ENCODE results near the gene RASGRF2.

RASGRF2 gene

GRCh38 chr5:80987078-80987766 is 27.1 kb downstream of the RASGRF2 start:
- POLR2A ChIA-PET = no interaction called here

GRCh38 chr5:80988419-80988935 is 28.3 kb downstream of the RASGRF2 start:
- CTCF ChIA-PET = no interaction called here
- POLR2A ChIA-PET = no interaction called here
- DNase-seq (ENCODE audit: extremely low spot score) = no peak
- TF ChIP-seq ZNF384 (IDR thresholded peaks at IDR 0.05) (no peak), HDGF (IDR thresholded peaks at IDR 0.05; ENCODE audit: borderline replicate concordance) (no peak), FOXA1 (IDR thresholded peaks at IDR 0.05) (no peak), SUZ12 (IDR thresholded peaks at IDR 0.05) (no peak), L3MBTL2 (conservative IDR thresholded peaks at IDR 0.05) (no peak), CTBP1 (IDR thresholded peaks at IDR 0.05; ENCODE audit: borderline replicate concordance) (no peak), ELF4 (IDR thresholded peaks at IDR 0.05) (no peak), SP1 (IDR thresholded peaks at IDR 0.05) (no peak), BHLHE40 (IDR thresholded peaks at IDR 0.05; ENCODE audit: borderline replicate concordance) (no peak), TARDBP (IDR thresholded peaks at IDR 0.05) (no peak), FOXK2 (IDR thresholded peaks at IDR 0.05) (no peak), LEF1 (IDR thresholded peaks at IDR 0.05; ENCODE audit: borderline replicate concordance) (no peak), FOXM1 (IDR thresholded peaks at IDR 0.05; ENCODE audit: borderline replicate concordance) (no peak), ARNT (IDR thresholded peaks at IDR 0.05) (no peak), PKNOX1 (IDR thresholded peaks at IDR 0.05) (no peak)

More at GRCh38 chr5:80987078-80987766, 27.1 kb downstream of the RASGRF2 start:
- TF ChIP-seq TARDBP (IDR thresholded peaks at IDR 0.05) = no peak
- TF ChIP-seq SUZ12 (IDR thresholded peaks at IDR 0.05) = no peak
- no peak for TF ChIP-seq FOXA1 (IDR thresholded peaks at IDR 0.05)
- TF ChIP-seq FOXK2 (IDR thresholded peaks at IDR 0.05) = no peak
- TF ChIP-seq ZNF384 (IDR thresholded peaks at IDR 0.05) = no peak
- CTCF ChIA-PET = interaction anchor here (1.2 kb wide), 1 partner anchor 121 kb away, joined by 3 read pairs; no protein-coding TSS in a partner anchor
- no peak for DNase-seq (ENCODE audit: extremely low spot score)

- TF ChIP-seq NFRKB (IDR thresholded peaks at IDR 0.05) = no peak
- TF ChIP-seq FOXA1 (IDR thresholded peaks at IDR 0.05) = no peak
- TF ChIP-seq PKNOX1 (IDR thresholded peaks at IDR 0.05) = no peak
- no peak for TF ChIP-seq L3MBTL2 (conservative IDR thresholded peaks at IDR 0.05)
- TF ChIP-seq FOXK2 (IDR thresholded peaks at IDR 0.05) = no peak
- no peak for TF ChIP-seq BHLHE40 (IDR thresholded peaks at IDR 0.05; ENCODE audit: borderline replicate concordance)
- TF ChIP-seq ARNT (IDR thresholded peaks at IDR 0.05) = no peak
- TF ChIP-seq ELF4 (IDR thresholded peaks at IDR 0.05) = no peak
- TF ChIP-seq ZNF384 (IDR thresholded peaks at IDR 0.05) = no peak
- no peak for TF ChIP-seq LEF1 (IDR thresholded peaks at IDR 0.05; ENCODE audit: borderline replicate concordance)
- TF ChIP-seq HDGF (IDR thresholded peaks at IDR 0.05; ENCODE audit: borderline replicate concordance) = no peak
- TF ChIP-seq FOXM1 (IDR thresholded peaks at IDR 0.05; ENCODE audit: borderline replicate concordance) = no peak
- no peak for TF ChIP-seq SUZ12 (IDR thresholded peaks at IDR 0.05)
- TF ChIP-seq SP1 (IDR thresholded peaks at IDR 0.05) = no peak
- TF ChIP-seq CTBP1 (IDR thresholded peaks at IDR 0.05; ENCODE audit: borderline replicate concordance) = no peak
- no peak for TF ChIP-seq TARDBP (IDR thresholded peaks at IDR 0.05)
- no peak for DNase-seq (ENCODE audit: extremely low spot score)
- ChIA-PET CTCF (interaction anchor here (0.7 kb wide), 1 partner anchor 15 kb away, joined by 5 read pairs; no protein-coding TSS in a partner anchor), POLR2A (no interaction called here)
Observed at GRCh38 chr5:80989883-80990282, 29.7 kb downstream of the RASGRF2 start.

GRCh38 chr5:80990527-80990926 is 30.4 kb downstream of the RASGRF2 start:
- no peak for DNase-seq (ENCODE audit: extremely low spot score)

GRCh38 chr5:80990971-80991370 is 30.8 kb downstream of the RASGRF2 start:
- ChIA-PET POLR2A (no interaction called here), CTCF (interaction anchor here (0.6 kb wide), 1 partner anchor 195 kb away, joined by 3 read pairs; no protein-coding TSS in a partner anchor)
- no peak for DNase-seq (ENCODE audit: extremely low spot score)
- TF ChIP-seq TARDBP (IDR thresholded peaks at IDR 0.05) (no peak), FOXA1 (IDR thresholded peaks at IDR 0.05) (no peak), ARNT (IDR thresholded peaks at IDR 0.05) (no peak), HDGF (IDR thresholded peaks at IDR 0.05; ENCODE audit: borderline replicate concordance) (no peak), PKNOX1 (IDR thresholded peaks at IDR 0.05) (no peak), CTBP1 (IDR thresholded peaks at IDR 0.05; ENCODE audit: borderline replicate concordance) (no peak), NFRKB (IDR thresholded peaks at IDR 0.05) (no peak), FOXM1 (IDR thresholded peaks at IDR 0.05; ENCODE audit: borderline replicate concordance) (no peak), BHLHE40 (IDR thresholded peaks at IDR 0.05; ENCODE audit: borderline replicate concordance) (no peak), ELF4 (IDR thresholded peaks at IDR 0.05) (no peak), ZNF384 (IDR thresholded peaks at IDR 0.05) (no peak)

More at GRCh38 chr5:80990527-80990926, 30.4 kb downstream of the RASGRF2 start:
- CTCF ChIA-PET = interaction anchor here (0.6 to 0.7 kb wide), 2 partner anchors 15 to 194 kb away, joined by 3 to 5 read pairs; no protein-coding TSS in a partner anchor
- no peak for TF ChIP-seq FOXM1 (IDR thresholded peaks at IDR 0.05; ENCODE audit: borderline replicate concordance)
- TF ChIP-seq L3MBTL2 (conservative IDR thresholded peaks at IDR 0.05) = no peak
- POLR2A ChIA-PET = no interaction called here

- POLR2A ChIA-PET = no interaction called here
- TF ChIP-seq ARNT (IDR thresholded peaks at IDR 0.05) = no peak
- no peak for TF ChIP-seq ZNF384 (IDR thresholded peaks at IDR 0.05)
- no peak for TF ChIP-seq ELF4 (IDR thresholded peaks at IDR 0.05)
- no peak for TF ChIP-seq HDGF (IDR thresholded peaks at IDR 0.05; ENCODE audit: borderline replicate concordance)
- no peak for TF ChIP-seq PKNOX1 (IDR thresholded peaks at IDR 0.05)
- no peak for TF ChIP-seq BHLHE40 (IDR thresholded peaks at IDR 0.05; ENCODE audit: borderline replicate concordance)
- no peak for TF ChIP-seq NFRKB (IDR thresholded peaks at IDR 0.05)
- no peak for TF ChIP-seq FOXK2 (IDR thresholded peaks at IDR 0.05)
- TF ChIP-seq CTBP1 (IDR thresholded peaks at IDR 0.05; ENCODE audit: borderline replicate concordance) = no peak
- TF ChIP-seq SP1 (IDR thresholded peaks at IDR 0.05) = no peak
- TF ChIP-seq TARDBP (IDR thresholded peaks at IDR 0.05) = no peak
- TF ChIP-seq LEF1 (IDR thresholded peaks at IDR 0.05; ENCODE audit: borderline replicate concordance) = no peak
- TF ChIP-seq FOXM1 (IDR thresholded peaks at IDR 0.05; ENCODE audit: borderline replicate concordance) = no peak
- TF ChIP-seq L3MBTL2 (conservative IDR thresholded peaks at IDR 0.05) = no peak
- TF ChIP-seq SUZ12 (IDR thresholded peaks at IDR 0.05) = no peak
- CTCF ChIA-PET = no interaction called here
- no peak for DNase-seq (ENCODE audit: extremely low spot score)
Observed at GRCh38 chr5:80995908-80996307, 35.7 kb downstream of the RASGRF2 start.

Measured in HEK293T (cell line).